Gastrocnemius medialis (tissue), 4 donors: ENCODE results near the gene EFNA1.

Experiments used
- CTCF ChIP-seq, 5 experiments: fragments of 450-650 bp in 3 of 5; fragments of 200-600 bp in 2 of 5; sonication (generic) in 2 of 5; IDR thresholded peaks in 4 of 5; conservative IDR thresholded peaks in 1 of 5; 1 replicate in 4 of 5; 2 replicates in 1 of 5; pipeline ENCODE4 v1.5.1; 2016 to 2019; ENCODE audit warnings: antibody characterized with exemption in 5 of 5, mild to moderate bottlenecking in 3 of 5, moderate library complexity in 3 of 5
- POLR2A ChIP-seq, 2 donors: fragments of 450-650 bp; IDR thresholded peaks; one replicate each; pipeline ENCODE4 v1.6.1; 2017; ENCODE audit warnings: antibody characterized with exemption in 2 of 2, mild to moderate bottlenecking in 2 of 2, moderate library complexity in 2 of 2

- TF ChIP-seq CTCF (IDR thresholded peaks at IDR 0.05 in 4 of 5, conservative IDR thresholded peaks at IDR 0.05 in 1 of 5), result no peak
- TF ChIP-seq POLR2A (IDR thresholded peaks at IDR 0.05), result no peak
These were observed 7.3 kb downstream of the EFNA1 start for GRCh38 chr1:155134880-155135414.
